ENCODE results near the gene C12orf60. TPM values are rescaled to one million over a fixed set of nuclear protein-coding genes. Genes with fewer than 3 reads are reported as not detected.
"Not testable (repeated sequence)": the region's sequence is repeated elsewhere in the genome, so short reads cannot be mapped to it uniquely, and the experiment has no call there.

C12orf60 gene
- 1 to 10 TPM in 1 of 2 donors, under 1 TPM in 1; 0.90 to 1.1 TPM for total RNA-seq

DNA sequence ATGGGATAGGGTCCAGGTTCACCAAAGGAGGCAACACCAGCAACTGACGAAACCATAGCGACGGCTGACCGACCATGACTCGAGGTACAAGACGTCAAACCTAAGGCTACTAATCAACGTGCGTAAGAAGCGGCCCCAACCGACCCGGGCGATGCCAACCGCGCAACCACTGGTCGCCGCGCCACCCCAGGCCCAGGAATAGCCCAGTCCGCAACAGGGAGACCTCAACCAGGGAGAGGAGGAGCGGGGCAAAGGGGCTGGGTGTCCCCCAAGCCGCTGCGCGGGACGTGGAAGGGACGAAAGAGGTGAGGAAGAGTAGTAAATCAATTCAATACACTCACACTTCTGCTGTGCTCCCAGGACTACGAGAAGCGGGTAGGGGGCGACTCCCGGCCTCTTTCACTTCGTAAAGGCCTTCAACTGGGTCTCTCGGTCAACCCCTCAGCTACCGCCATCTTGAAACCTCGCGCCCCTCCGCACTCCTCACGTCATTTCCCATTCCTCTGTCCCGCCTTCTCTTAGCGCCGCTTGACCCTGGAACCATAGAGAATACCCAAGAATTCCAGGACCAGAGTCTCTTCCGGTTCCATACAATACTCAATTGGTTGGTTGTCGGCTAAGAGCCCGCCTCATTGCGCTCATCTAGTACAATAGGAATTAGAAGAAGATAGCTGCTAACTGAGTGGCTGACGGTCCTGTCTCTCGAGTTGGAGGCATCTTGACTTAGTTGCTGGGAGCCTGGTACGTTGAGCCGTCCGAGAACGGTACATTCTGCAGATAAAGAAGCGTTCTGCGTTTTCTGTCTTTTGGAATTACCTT, at the start of gene C12orf60, which contains the start of gene WBP11:
Gene C12orf60 (plus strand): TSS at position 660 of the 819 bp plus-strand sequence. CDS start 19,266 bp downstream, outside the sequence.
Gene WBP11 (minus strand): TSS at position 468 of the 819 bp plus-strand sequence. CDS start 2,095 bp downstream, outside the sequence.
- H3K27me3 ChIP-seq = no peaks in the 10 kb centered on the region
- H3K9me3 ChIP-seq = no peaks in the 10 kb centered on the region
- H3K36me3 ChIP-seq = peaks cover 12% of the 10 kb centered on the region
- TF ChIP-seq CTCF (IDR thresholded peaks at IDR 0.05) = no peak
- H3K4me3 ChIP-seq = peak within 1 kb of the TSS; percentile 89 to 95
- DNase-seq (ENCODE audit: low spot score) = peak; percentile 98
- peaks cover 0 to 19% of the 10 kb centered on the region in 2 donors for H3K4me1 ChIP-seq
- H3K27ac ChIP-seq = peak within 1 kb of the TSS; percentile 93 to 96

GRCh38 chr12:14756334-14757143, 46.9 kb upstream of the C12orf60 start:
- no peaks in the 10 kb centered on the region for H3K9me3 ChIP-seq
- no peak overlapping the region for H3K27ac ChIP-seq
- TF ChIP-seq CTCF (IDR thresholded peaks at IDR 0.05) = peak in 1 of 2 donors; percentile 49
- no peak for DNase-seq (ENCODE audit: low spot score)
- no peak overlapping the region for H3K4me3 ChIP-seq
- H3K27me3 ChIP-seq = no peaks in the 10 kb centered on the region
- no peaks in the 10 kb centered on the region for H3K4me1 ChIP-seq
- H3K36me3 ChIP-seq = no peaks in the 10 kb centered on the region

GRCh38 chr12:14759711-14760280, 43.7 kb upstream of the C12orf60 start:
- H3K9me3 ChIP-seq; DNase-seq (ENCODE audit: low spot score); H3K36me3 ChIP-seq; H3K27me3 ChIP-seq; H3K4me1 ChIP-seq; H3K27ac ChIP-seq; H3K4me3 ChIP-seq: not testable (repeated sequence)

DNA sequence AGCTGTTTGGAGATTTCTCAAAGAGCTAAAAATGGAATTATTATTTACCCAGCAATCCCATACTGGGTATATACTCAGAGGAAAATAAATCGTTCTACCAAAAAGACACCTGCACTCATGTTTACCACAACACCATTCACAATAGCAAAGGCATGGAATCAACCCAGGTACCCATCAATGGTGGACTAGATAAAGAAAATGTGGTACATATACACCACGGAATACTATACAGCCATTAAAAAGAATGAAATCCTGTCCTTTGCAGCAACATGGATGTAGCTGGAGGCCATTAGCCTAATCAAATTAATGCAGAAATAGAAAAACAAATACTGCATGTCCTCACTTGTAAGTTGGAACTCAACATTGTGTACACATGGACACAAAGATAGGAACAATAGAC, 38.1 kb upstream of the C12orf60 start:
- Histone ChIP-seq H3K27me3 (no peaks in the 10 kb centered on the region), H3K9me3 (no peaks in the 10 kb centered on the region), H3K4me3 (no peak overlapping the region), H3K4me1 (peaks cover 0 to 13% of the 10 kb centered on the region in 2 donors), H3K36me3 (no peaks in the 10 kb centered on the region), H3K27ac (no peak overlapping the region)
- no peak for DNase-seq (ENCODE audit: low spot score)
- no peak for TF ChIP-seq CTCF (IDR thresholded peaks at IDR 0.05)

DNA sequence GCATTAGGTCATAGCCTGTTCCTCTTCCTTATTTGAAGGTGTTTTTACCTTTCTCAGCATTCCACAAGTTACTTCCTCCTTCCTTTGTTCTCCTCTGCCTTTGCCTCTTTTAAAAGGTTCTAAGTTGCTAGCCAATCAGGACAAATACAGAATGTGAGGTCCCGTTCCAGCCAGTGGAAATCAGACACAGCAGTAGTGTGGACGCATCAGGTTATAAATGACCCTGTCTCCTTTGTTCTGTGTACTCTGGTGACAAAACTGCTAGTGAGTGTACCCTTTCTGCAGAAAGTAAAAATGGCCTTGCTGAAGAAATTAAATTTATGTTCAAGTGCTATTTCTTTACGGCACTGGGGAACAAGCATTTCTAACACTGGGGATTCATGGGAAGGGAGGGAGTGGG, 37.5 kb upstream of the C12orf60 start:
- H3K4me1 ChIP-seq = peaks cover 0 to 13% of the 10 kb centered on the region in 2 donors
- not testable (repeated sequence) for H3K4me3 ChIP-seq; H3K27ac ChIP-seq; H3K9me3 ChIP-seq; H3K36me3 ChIP-seq; DNase-seq (ENCODE audit: low spot score); H3K27me3 ChIP-seq

- H3K27ac ChIP-seq = no peak overlapping the region
- DNase-seq (ENCODE audit: low spot score) = no peak
- no peaks in the 10 kb centered on the region for H3K36me3 ChIP-seq
- no peaks in the 10 kb centered on the region for H3K27me3 ChIP-seq
- no peaks in the 10 kb centered on the region for H3K9me3 ChIP-seq
- TF ChIP-seq CTCF (IDR thresholded peaks at IDR 0.05) = no peak
- peaks cover 0 to 20% of the 10 kb centered on the region in 2 donors for H3K4me1 ChIP-seq
- H3K4me3 ChIP-seq = no peak overlapping the region
These were observed 36.7 kb upstream of the C12orf60 start for GRCh38 chr12:14766649-14767215.

Data from right atrium auricular region (tissue), 2 donors.